C4-2B (cell line): Measurements from ENCODE around the gene WASHC4.
"Not testable (repeated sequence)": the region's sequence is repeated elsewhere in the genome, so short reads cannot be mapped to it uniquely, and the experiment has no call there.

Experiments used
- H3K27ac ChIP-seq: fragments of 450-650 bp; 2 replicates; pipeline ENCODE4 v1.5.1; 2017
- ZFX ChIP-seq: fragments of 450-650 bp; IDR thresholded peaks from 2 replicates; pipeline ENCODE4 v1.6.1; 2017
- TF ChIP-seq, protein P1 (sequence below): fragments of 450-650 bp; conservative IDR thresholded peaks from 2 replicates; pipeline ENCODE4 v1.5.1; 2017; ENCODE audit warnings: mild to moderate bottlenecking

WASHC4 gene

DNA sequence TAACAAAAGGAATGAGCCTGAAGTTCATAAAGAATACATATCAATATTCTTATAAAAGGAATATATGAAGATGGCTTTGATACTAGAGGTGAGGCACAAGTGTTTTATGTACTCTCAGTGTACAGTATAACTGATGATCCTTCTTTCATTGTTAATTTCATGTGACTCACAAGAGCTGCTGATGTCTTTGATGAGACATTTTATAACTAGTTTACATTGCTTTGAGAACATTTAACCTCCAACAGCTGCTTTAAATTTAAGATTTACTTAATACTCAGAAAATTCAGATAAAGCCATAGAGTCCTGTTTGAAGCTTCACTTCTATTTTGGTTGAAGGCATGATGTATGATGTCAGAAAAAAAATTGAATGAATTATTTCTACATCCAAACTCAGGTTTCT is 59.8 kb downstream of the WASHC4 start:
- TF ChIP-seq, protein P1, sequence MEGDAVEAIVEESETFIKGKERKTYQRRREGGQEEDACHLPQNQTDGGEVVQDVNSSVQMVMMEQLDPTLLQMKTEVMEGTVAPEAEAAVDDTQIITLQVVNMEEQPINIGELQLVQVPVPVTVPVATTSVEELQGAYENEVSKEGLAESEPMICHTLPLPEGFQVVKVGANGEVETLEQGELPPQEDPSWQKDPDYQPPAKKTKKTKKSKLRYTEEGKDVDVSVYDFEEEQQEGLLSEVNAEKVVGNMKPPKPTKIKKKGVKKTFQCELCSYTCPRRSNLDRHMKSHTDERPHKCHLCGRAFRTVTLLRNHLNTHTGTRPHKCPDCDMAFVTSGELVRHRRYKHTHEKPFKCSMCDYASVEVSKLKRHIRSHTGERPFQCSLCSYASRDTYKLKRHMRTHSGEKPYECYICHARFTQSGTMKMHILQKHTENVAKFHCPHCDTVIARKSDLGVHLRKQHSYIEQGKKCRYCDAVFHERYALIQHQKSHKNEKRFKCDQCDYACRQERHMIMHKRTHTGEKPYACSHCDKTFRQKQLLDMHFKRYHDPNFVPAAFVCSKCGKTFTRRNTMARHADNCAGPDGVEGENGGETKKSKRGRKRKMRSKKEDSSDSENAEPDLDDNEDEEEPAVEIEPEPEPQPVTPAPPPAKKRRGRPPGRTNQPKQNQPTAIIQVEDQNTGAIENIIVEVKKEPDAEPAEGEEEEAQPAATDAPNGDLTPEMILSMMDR: no peak
- TF ChIP-seq ZFX: no peak
- no peak overlapping the region for H3K27ac ChIP-seq

DNA sequence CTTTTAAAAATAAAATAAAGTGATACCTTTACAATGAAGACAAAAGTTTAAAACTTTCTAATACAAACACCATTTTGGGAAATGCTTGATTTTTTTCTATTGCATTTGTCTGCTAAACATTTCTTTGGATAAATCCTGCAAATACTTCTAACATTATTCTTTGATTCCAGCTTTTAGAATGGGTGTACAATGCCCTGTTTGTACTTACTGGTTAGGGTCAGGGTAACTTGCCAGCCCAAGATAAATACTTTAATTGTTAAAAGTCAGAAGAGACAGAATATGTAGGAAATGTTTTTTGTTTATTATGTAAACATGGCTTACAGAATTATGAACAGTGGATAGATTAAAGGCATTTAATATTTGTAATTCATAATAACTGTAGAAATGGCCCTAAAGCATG is 60.5 kb downstream of the WASHC4 start:
- no peak overlapping the region for H3K27ac ChIP-seq
- TF ChIP-seq, protein P1: no peak
- TF ChIP-seq ZFX: no peak

DNA sequence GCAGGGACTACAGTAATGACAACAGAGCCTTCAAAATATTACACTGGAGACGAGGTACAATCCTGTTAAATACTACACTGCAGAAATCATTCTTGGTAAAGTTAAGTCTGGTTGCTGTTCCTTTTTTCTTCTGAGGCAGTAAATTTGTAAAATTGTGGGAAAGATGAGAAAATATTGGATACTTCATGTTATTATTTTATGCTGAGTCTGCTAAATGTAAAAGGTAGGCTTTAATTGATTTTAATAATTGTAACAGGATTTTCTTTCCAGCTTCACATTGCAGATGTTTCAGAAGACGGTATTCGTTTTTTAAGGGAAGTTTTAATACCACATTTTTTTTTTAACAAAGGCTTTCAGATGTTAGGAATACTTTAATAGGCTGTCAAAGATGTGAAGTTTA is 62.6 kb downstream of the WASHC4 start:
- no peak overlapping the region for H3K27ac ChIP-seq
- TF ChIP-seq, protein P1: no peak
- TF ChIP-seq ZFX: no peak

DNA sequence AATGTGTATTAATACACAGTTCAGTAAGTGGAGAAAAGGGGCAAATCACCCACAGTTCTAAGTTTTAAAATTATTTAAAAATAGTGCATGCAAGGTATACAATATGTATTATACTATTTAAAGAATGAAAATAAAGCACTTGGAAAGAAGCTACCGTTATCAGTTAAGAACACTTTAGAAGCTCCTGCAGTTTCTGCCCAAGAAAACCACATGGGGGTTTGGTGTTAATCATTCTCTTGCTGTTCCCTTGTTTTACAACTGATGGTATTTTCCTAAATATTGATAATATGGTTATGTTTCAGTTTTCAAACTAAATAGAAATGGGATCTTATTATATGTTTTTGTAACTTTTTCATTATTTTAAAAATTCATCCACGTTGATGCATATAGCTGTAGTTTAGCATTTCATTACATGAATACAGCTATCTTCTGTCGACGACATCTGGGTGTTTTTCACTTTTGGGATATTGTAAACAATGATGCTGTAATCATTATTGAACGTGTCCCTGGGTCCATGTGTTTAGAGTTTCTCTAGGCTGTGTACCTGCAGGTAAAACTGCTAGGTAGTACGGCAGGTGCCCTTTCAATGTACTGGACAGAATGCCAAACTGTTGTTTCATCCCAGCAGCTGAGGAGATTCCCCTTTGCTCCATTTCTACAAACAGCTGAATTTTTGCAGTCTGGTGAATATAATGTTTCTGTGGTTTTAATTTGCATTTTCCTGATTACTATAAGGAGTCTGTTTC is 64.3 kb downstream of the WASHC4 start:
- no peak for TF ChIP-seq ZFX
- TF ChIP-seq, protein P1: no peak
- H3K27ac ChIP-seq: no peak overlapping the region

DNA sequence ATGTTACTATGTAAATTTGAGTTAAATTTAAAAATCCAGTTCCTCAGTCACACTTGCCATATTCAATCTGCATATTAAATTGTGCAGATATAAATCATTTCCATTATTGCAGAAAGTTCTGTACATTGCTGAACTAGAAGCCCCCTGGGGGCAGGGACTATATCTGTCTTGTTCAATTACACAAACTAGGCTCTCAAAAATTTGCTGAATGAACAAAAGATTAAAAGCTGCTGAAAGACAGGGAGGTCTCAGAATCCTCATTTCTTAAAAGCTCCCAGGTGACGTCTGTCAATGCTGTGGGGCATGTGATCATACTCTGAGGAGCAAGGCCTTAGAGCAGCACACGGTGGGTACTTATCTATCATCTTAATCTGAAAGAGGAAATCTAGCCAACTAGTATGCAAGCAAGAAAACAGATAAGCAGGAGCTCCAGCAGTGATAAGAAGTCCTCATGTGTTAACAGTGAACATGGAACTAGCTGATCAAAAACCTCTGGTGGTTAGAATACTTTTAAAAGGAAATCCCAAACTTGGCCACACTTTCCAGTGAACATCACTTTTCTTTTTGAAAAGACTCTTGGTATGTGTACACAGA is 68.0 kb downstream of the WASHC4 start:
- H3K27ac ChIP-seq: no peak overlapping the region
- no peak for TF ChIP-seq ZFX
- TF ChIP-seq, protein P1: no peak

DNA sequence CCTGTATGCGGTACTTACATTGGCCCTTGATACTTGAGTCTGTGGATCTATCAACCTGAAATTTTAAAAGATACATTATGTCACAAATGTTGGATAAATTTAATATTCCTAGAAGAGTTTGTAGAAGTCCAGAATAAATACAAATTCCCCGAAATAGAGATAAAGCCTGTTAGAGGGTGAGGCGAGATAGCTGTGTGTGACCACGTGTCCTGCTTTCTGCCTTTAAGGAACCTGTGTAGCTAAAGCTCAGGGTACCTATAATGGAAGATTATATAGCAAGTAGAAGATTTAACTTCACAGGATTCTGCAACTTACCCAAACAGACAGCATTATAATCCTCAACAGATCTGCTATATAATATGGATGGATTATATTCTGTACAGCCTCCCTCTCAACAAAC is 69.7 kb downstream of the WASHC4 start:
- no peak overlapping the region for H3K27ac ChIP-seq
- no peak for TF ChIP-seq ZFX
- TF ChIP-seq, protein P1: no peak

DNA sequence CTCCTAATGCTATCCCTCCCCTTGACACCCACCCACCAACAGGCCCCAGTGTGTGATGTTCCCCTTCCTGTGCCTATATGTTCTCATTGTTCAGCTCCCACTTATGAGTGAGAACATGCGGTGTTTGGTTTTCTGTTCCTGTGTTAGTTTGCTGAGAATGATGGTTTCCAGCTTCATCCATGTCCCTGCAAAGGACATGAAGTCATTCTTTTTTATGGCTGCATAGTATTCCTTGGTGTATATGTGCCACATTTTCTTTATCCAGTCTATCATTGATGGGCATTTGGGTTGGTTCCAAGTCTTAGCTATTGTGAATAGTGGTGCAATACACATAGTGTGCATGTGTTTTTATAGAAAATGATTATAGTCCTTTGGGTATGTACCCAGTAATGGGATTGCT is 71.6 kb downstream of the WASHC4 start:
- not testable (repeated sequence) for H3K27ac ChIP-seq

DNA sequence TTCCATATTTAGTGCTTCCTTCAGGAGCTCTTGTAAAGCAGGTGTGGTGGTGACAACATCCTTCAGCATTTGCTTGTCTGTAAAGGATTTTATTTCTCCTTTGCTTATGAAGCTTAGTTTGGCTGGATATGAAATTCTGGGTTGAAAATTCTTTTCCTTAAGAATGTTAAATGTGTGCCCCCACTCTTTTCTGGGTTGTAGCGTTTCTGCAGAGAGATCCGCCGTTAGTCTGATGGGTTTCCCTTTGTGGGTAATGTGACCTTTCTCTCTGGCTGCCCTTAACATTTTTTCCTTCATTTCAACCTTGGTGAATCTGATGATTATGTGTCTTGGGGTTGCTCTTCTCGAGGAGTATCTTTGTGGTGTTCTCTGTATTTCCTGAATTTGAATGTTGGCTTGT is 75.9 kb downstream of the WASHC4 start:
- not testable (repeated sequence) for H3K27ac ChIP-seq

DNA sequence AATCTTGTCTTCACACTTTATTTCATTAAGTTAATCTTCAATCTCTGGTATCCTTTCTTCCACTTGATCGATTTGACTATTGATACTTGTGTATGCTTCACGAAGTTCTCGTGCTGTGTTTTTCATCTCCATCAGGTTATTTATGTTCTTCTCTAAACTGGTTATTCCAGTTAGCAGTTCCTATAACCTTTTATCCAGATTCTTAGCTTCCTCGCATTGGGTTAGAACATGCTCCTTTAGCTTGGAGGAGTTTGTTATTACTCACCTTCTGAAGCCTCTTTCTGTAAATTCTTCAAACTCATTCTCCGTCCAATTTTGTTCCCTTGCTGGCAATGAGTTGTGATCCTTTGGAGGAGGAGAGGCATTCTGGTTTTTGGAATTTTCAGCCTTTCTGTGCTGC is 76.4 kb downstream of the WASHC4 start:
- H3K27ac ChIP-seq: not testable (repeated sequence)
